ENCODE results near the gene TMEM232.

TMEM232 gene

DNA sequence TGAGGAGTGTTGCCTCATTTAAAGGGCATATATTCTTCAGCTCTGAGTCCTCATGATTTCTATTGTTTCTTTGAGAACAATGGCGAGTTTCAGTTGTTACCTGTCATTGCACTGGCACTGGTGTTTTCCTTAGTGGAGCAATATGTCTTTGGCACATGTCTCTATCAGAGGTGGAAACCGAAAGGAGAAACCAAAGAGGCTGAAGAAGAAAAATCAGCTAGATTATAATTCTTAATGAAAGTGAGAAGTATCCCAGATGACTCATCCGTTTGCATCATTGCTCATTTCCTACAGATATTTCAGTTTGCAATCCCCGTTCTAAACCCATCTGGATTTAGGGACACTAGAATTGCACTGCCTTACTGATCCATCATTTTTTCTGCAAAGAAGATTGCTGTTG, 324.6 kb downstream of the TMEM232 start:
- Histone ChIP-seq H3K27ac (ENCODE audit: low read depth, low read length) (no peak overlapping the region), H3K4me1 (ENCODE audit: control insufficient read depth, insufficient read depth, low read length) (no peaks in the 10 kb centered on the region), H3K36me3 (ENCODE audit: control insufficient read depth, insufficient read depth, low read length) (no peaks in the 10 kb centered on the region), H3K9me3 (ENCODE audit: control insufficient read depth, insufficient read depth, low read depth, low read length) (no peaks in the 10 kb centered on the region), H3K9ac (ENCODE audit: low read length) (no peak overlapping the region), H3K27me3 (ENCODE audit: control insufficient read depth, insufficient read depth, low read length) (no peaks in the 10 kb centered on the region), H3K4me3 (ENCODE audit: low read depth, low read length) (no peak overlapping the region)

DNA sequence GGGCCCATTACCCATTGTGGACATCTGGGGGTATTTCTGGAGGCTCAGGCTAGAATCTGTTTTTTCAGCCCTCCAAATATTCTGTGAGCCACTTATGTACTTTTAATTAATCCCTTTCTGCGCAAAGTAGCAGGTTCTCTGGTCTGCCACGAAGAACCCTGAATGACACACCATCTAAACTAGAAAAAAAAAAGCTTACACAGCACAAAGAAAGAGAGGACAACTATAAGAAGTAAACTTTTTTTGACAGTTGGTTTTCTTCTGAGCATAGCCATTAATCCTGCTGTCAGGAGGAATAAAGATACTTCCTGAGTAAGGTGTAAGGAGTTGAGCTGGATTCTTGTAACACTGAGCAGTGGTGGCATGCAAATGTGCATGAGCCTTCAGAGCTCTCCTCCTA, 327.5 kb downstream of the TMEM232 start:
- H3K4me3 ChIP-seq (ENCODE audit: low read depth, low read length): no peak overlapping the region
- no peaks in the 10 kb centered on the region for H3K4me1 ChIP-seq (ENCODE audit: control insufficient read depth, insufficient read depth, low read length)
- no peaks in the 10 kb centered on the region for H3K9me3 ChIP-seq (ENCODE audit: control insufficient read depth, insufficient read depth, low read depth, low read length)

DNA sequence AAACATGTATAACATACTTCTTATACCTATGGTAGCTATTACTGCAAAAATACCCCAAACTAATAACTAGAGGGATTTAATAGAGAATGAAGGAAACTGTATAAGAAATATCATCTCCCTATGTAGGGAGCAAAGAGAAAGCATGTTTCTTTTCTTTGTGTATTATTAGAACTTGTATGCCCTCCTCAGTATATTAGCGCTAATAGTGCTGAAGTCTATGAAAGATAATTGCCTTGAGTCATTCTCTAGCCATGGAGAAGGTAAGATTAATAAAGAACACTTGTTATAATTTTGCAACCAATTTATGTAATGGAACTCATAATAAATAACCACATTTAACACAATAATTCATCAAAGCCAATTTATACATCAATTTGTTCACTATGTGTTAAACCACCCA, 329.2 kb downstream of the TMEM232 start:
- Histone ChIP-seq H3K4me3 (ENCODE audit: low read depth, low read length) (no peak overlapping the region), H3K27me3 (ENCODE audit: control insufficient read depth, insufficient read depth, low read length) (no peaks in the 10 kb centered on the region), H3K27ac (ENCODE audit: low read depth, low read length) (no peak overlapping the region), H3K4me1 (ENCODE audit: control insufficient read depth, insufficient read depth, low read length) (no peaks in the 10 kb centered on the region), H3K9me3 (ENCODE audit: control insufficient read depth, insufficient read depth, low read depth, low read length) (no peaks in the 10 kb centered on the region), H3K36me3 (ENCODE audit: control insufficient read depth, insufficient read depth, low read length) (no peaks in the 10 kb centered on the region), H3K9ac (ENCODE audit: low read length) (no peak overlapping the region)

More for the DNA sequence above, 327.5 kb downstream of the TMEM232 start:
- no peaks in the 10 kb centered on the region for H3K27me3 ChIP-seq (ENCODE audit: control insufficient read depth, insufficient read depth, low read length)
- H3K27ac ChIP-seq (ENCODE audit: low read depth, low read length): no peak overlapping the region
- no peaks in the 10 kb centered on the region for H3K36me3 ChIP-seq (ENCODE audit: control insufficient read depth, insufficient read depth, low read length)
- H3K9ac ChIP-seq (ENCODE audit: low read length): no peak overlapping the region

DNA sequence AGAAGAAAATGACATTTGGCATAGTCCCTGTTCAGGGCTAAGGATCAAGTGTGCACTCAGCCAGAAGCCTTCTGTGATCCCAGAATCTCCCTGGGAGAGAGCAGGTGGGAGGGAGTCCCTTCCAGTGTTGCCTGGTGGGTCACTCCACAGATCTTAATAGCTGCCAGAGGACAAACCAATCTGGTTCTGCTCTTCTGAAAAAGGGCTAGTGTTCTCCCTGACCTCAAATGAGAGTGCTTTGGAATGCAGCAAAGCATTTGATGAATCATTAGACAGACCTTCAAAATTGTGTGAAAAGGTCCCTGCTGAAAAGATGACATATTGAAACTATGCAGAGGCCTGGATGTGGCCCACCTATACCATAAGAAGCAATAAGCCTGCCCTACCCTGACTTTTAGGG, 339.7 kb downstream of the TMEM232 start:
- Histone ChIP-seq H3K36me3 (ENCODE audit: control insufficient read depth, insufficient read depth, low read length) (no peaks in the 10 kb centered on the region), H3K27ac (ENCODE audit: low read depth, low read length) (no peak overlapping the region), H3K4me1 (ENCODE audit: control insufficient read depth, insufficient read depth, low read length) (peaks cover 12% of the 10 kb centered on the region; the same call in 1 of the 2 replicates), H3K9ac (ENCODE audit: low read length) (no peak overlapping the region), H3K9me3 (ENCODE audit: control insufficient read depth, insufficient read depth, low read depth, low read length) (no peaks in the 10 kb centered on the region), H3K4me3 (ENCODE audit: low read depth, low read length) (no peak overlapping the region), H3K27me3 (ENCODE audit: control insufficient read depth, insufficient read depth, low read length) (no peaks in the 10 kb centered on the region)

DNA sequence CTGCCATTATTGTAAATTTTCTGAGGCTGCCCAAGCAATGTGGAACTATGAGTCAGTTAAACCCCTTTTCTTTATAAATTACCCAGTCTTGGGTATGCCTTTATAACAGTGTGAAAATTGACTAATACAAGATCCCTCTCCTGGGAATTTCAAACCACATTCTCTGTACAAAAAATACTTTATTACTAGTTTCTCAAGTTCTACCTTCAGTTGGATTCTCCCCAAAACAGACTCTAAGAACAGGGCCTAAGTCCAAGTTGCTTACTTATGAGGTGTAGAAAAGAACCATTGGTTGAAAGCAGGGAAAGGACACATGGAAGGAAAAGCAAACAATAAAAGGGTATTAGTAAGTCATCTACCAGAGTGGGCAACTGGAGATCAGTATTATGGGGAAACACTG, 343.2 kb downstream of the TMEM232 start:
- Histone ChIP-seq H3K4me3 (ENCODE audit: low read depth, low read length) (no peak overlapping the region), H3K36me3 (ENCODE audit: control insufficient read depth, insufficient read depth, low read length) (no peaks in the 10 kb centered on the region), H3K27me3 (ENCODE audit: control insufficient read depth, insufficient read depth, low read length) (no peaks in the 10 kb centered on the region)

DNA sequence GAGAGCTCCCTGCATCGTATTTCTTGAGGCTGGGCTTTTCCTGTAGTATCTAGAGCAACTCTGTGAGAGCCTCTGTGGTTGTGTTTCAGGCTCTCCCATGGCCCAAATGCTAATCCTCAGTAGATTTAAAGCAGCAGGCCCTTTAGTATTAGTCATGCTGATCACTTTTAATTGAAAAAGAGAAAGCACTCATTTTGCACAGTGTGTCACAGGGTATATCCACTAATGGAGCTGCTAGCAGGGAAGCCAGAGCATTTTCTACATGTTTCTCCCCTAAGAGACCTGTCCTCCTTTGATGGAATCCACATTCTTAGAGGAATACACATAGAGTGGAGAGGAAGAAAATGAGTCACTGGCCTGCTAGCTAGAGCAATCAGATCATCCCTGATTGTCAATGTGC, 348.5 kb downstream of the TMEM232 start:
- Histone ChIP-seq H3K36me3 (ENCODE audit: control insufficient read depth, insufficient read depth, low read length) (no peaks in the 10 kb centered on the region), H3K4me1 (ENCODE audit: control insufficient read depth, insufficient read depth, low read length) (peaks cover 10% of the 10 kb centered on the region), H3K9me3 (ENCODE audit: control insufficient read depth, insufficient read depth, low read depth, low read length) (no peaks in the 10 kb centered on the region), H3K27ac (ENCODE audit: low read depth, low read length) (no peak overlapping the region), H3K9ac (ENCODE audit: low read length) (no peak overlapping the region), H3K27me3 (ENCODE audit: control insufficient read depth, insufficient read depth, low read length) (no peaks in the 10 kb centered on the region), H3K4me3 (ENCODE audit: low read depth, low read length) (no peak overlapping the region)

More for the DNA sequence above, 343.2 kb downstream of the TMEM232 start:
- Histone ChIP-seq H3K27ac (ENCODE audit: low read depth, low read length) (no peak overlapping the region), H3K9ac (ENCODE audit: low read length) (no peak overlapping the region), H3K9me3 (ENCODE audit: control insufficient read depth, insufficient read depth, low read depth, low read length) (no peaks in the 10 kb centered on the region), H3K4me1 (ENCODE audit: control insufficient read depth, insufficient read depth, low read length) (peaks cover 12% of the 10 kb centered on the region)

DNA sequence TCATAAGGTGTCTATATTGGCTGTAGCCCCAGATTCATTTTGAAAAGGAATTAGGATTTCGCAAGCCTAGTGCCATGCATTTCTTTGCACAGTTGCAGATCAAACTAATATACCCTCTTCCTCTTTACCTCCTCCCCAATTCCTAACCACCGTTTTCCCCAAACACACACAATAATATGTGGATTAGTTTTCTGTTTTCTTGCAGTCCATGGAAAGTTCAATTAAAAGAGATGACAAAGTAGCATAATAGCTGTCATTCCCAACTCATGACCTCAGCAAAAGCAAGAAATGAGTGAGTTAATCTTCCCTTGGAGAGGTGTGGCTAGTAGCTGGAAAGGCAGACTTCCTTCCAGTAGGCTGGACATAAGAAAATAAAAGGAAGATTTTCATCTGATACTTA, 349.1 kb downstream of the TMEM232 start:
- H3K27ac ChIP-seq (ENCODE audit: low read depth, low read length): no peak overlapping the region
- H3K4me1 ChIP-seq (ENCODE audit: control insufficient read depth, insufficient read depth, low read length): peaks cover 10% of the 10 kb centered on the region

DNA sequence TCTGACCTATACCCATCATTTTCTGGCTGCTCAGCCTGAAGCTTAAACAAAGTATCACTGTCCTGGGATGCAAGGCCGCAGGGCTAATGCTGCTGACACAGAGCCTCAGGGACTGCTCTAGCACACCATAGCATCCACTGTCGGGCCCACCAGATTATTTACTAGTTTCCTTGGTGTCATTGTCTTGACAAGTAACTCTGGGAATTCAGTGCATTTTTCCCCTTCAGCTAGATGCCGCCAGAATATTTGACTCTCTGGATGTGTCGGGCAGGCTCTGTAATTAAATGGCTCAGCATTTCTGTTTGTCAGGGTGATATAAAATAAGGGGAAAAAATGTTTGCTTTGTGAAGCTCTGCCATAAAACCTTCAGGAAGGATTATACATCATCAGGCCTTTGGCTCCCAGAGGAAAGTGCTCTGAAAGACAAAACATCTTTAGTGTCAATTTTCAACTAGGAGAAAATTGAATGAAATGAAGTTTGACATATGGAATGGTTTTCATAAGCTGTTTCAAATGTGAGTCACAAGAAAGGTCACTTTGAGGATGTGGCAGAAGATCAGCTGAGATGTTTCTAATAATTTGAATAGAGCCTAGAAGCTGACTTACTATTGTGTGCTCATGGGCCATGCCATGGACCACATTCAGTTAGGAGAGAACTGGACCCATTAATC, 350.1 kb downstream of the TMEM232 start:
- H3K27me3 ChIP-seq (ENCODE audit: control insufficient read depth, insufficient read depth, low read length): no peaks in the 10 kb centered on the region
- no peaks in the 10 kb centered on the region for H3K36me3 ChIP-seq (ENCODE audit: control insufficient read depth, insufficient read depth, low read length)
- no peak overlapping the region for H3K4me3 ChIP-seq (ENCODE audit: low read depth, low read length)
- H3K27ac ChIP-seq (ENCODE audit: low read depth, low read length): no peak overlapping the region
- no peaks in the 10 kb centered on the region for H3K9me3 ChIP-seq (ENCODE audit: control insufficient read depth, insufficient read depth, low read depth, low read length)
- peaks cover 10% of the 10 kb centered on the region for H3K4me1 ChIP-seq (ENCODE audit: control insufficient read depth, insufficient read depth, low read length)
- no peak overlapping the region for H3K9ac ChIP-seq (ENCODE audit: low read length)

More for the DNA sequence above, 349.1 kb downstream of the TMEM232 start:
- H3K27me3 ChIP-seq (ENCODE audit: control insufficient read depth, insufficient read depth, low read length): no peaks in the 10 kb centered on the region
- H3K9me3 ChIP-seq (ENCODE audit: control insufficient read depth, insufficient read depth, low read depth, low read length): no peaks in the 10 kb centered on the region
- H3K36me3 ChIP-seq (ENCODE audit: control insufficient read depth, insufficient read depth, low read length): no peaks in the 10 kb centered on the region
- H3K9ac ChIP-seq (ENCODE audit: low read length): no peak overlapping the region
- H3K4me3 ChIP-seq (ENCODE audit: low read depth, low read length): no peak overlapping the region

DNA sequence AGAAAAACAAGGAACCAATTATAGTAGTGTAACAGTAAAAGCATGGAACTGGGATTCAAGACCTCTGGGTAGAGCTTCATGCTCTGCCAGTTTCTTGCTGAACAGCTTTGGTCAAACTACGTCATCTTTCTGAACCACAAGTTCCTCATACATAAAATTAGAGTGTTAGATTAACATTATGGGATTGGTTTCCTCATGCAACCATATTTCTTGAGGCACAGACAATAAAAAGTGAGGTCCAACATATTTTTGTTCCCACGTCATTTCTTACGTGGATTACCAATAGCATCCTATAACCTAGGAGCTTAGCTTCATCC, 354.8 kb downstream of the TMEM232 start:
- Histone ChIP-seq H3K4me1 (ENCODE audit: control insufficient read depth, insufficient read depth, low read length) (no peaks in the 10 kb centered on the region), H3K4me3 (ENCODE audit: low read depth, low read length) (no peak overlapping the region), H3K36me3 (ENCODE audit: control insufficient read depth, insufficient read depth, low read length) (no peaks in the 10 kb centered on the region), H3K27ac (ENCODE audit: low read depth, low read length) (no peak overlapping the region), H3K27me3 (ENCODE audit: control insufficient read depth, insufficient read depth, low read length) (no peaks in the 10 kb centered on the region), H3K9me3 (ENCODE audit: control insufficient read depth, insufficient read depth, low read depth, low read length) (no peaks in the 10 kb centered on the region), H3K9ac (ENCODE audit: low read length) (no peak overlapping the region)

DNA sequence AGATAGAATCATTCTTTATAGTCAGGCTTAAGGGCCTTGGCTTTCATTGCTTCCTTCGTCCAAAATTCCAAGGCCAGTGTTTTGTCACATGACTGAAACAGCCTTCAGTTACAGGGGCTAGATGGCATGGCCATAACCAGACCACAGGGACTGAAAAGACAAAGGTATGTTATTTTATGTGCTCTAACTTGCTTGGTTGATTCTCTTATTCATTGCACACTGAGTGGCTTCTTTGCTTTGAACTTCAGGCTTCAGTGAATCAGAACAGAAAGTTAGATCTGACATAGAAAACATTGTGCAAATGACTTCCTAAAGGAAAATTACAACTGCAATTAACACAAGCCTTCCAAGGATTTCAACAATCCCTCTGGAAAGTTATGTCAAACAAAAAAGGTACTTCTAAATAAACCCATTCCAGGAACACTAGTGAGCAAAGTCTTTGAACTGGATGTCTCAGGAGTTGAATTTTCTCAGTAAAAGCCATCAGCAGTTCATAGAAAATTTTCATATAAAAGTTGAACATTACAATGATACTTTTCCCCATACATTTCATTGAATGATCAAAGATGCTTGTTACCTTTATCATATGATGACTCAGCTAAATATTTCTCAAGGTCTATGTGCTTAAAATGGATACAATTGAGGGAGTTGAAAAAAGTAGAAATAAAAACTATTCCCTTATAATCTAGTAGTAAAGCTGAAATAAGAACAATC, 355.3 kb downstream of the TMEM232 start:
- no peaks in the 10 kb centered on the region for H3K9me3 ChIP-seq (ENCODE audit: control insufficient read depth, insufficient read depth, low read depth, low read length)
- no peaks in the 10 kb centered on the region for H3K36me3 ChIP-seq (ENCODE audit: control insufficient read depth, insufficient read depth, low read length)
- no peak overlapping the region for H3K9ac ChIP-seq (ENCODE audit: low read length)
- H3K4me1 ChIP-seq (ENCODE audit: control insufficient read depth, insufficient read depth, low read length): no peaks in the 10 kb centered on the region
- H3K27me3 ChIP-seq (ENCODE audit: control insufficient read depth, insufficient read depth, low read length): no peaks in the 10 kb centered on the region
- no peak overlapping the region for H3K4me3 ChIP-seq (ENCODE audit: low read depth, low read length)
- H3K27ac ChIP-seq (ENCODE audit: low read depth, low read length): no peak overlapping the region
